ENCODE results near the gene TUBAL3. TPM values are rescaled to one million over a fixed set of nuclear protein-coding genes. Genes with fewer than 3 reads are reported as not detected.

Gene TUBAL3
- total and polyA plus RNA-seq, 2 donors (not counting 3 experiments of a cell fraction or from before 2014, with no cell fraction given) = not detected

GRCh38 chr10:5390607-5391205, 13.9 kb downstream of the TUBAL3 start:
- BruUV-seq (replicated peaks) = no TSS peak
- CTCF ChIA-PET = interaction anchor here (1.1 to 1.6 kb wide), 2 partner anchors 11 to 20 kb away, joined by 3 to 7 read pairs; no protein-coding TSS in a partner anchor

More at GRCh38 chr10:5390607-5391205, 13.9 kb downstream of the TUBAL3 start:
- no peak overlapping the region for H3K9ac ChIP-seq (replicated peaks; ENCODE audit: extremely low read depth, insufficient read depth, low read length)
- no peak overlapping the region for H2AFZ ChIP-seq (ENCODE audit: low read depth, low read length)
- no peaks in the 10 kb centered on the region for H4K20me1 ChIP-seq (replicated peaks; ENCODE audit: control insufficient read depth, extremely low read depth, insufficient read depth, low read length)
- no peak overlapping the region for H3K4me2 ChIP-seq (ENCODE audit: insufficient read depth, low read length)
- dilution Hi-C loops (cut with MboI; ENCODE audit: extremely low pct_ligation_motif_present, low sequenced_read_pairs) (no loop called here), intact Hi-C loops (cut with micrococcal nuclease) (no loop called here)
- H3K27ac ChIP-seq (ENCODE audit: insufficient read depth, low read depth, low read length) = no peak overlapping the region
- no peaks in the 10 kb centered on the region for H3K79me2 ChIP-seq (ENCODE audit: control insufficient read depth, insufficient read depth, low read length)
- TF ChIP-seq GATA2 (IDR thresholded peaks at IDR 0.05; ENCODE audit: insufficient read depth, insufficient read length, low read depth, low read length) (no peak), CTCF (IDR thresholded peaks at IDR 0.05; ENCODE audit: extremely low read depth in 1 of 2, insufficient read depth in 1 of 2, low read depth in 1 of 2, low read length in 2 of 2) (no peak), MAX (IDR thresholded peaks at IDR 0.05; ENCODE audit: insufficient read depth, insufficient read length) (no peak), JUN (IDR thresholded peaks at IDR 0.05; ENCODE audit: borderline replicate concordance, insufficient read depth, insufficient read length, low read depth) (no peak), POLR2AphosphoS5 (IDR thresholded peaks at IDR 0.05; ENCODE audit: insufficient read depth, low read depth, low read length) (no peak), FOS (IDR thresholded peaks at IDR 0.05; ENCODE audit: borderline replicate concordance, insufficient read depth, low read length) (no peak), POLR2A (IDR thresholded peaks at IDR 0.05; ENCODE audit: low read depth, low read length) (no peak), MYC (IDR thresholded peaks at IDR 0.05; ENCODE audit: low read depth, low read length) (no peak), EZH2 (IDR thresholded peaks at IDR 0.05; ENCODE audit: borderline replicate concordance, low read depth, low read length, severe bottlenecking) (no peak)
- H3K4me1 ChIP-seq (ENCODE audit: control insufficient read depth, extremely low read depth, insufficient read depth, low read length) = no peaks in the 10 kb centered on the region
- H3K27me3 ChIP-seq (ENCODE audit: control insufficient read depth in 2 of 2, insufficient read depth in 2 of 2, low read length in 2 of 2) = no peaks in the 10 kb centered on the region
- no peaks in the 10 kb centered on the region for H3K9me3 ChIP-seq (replicated peaks; ENCODE audit: control insufficient read depth, insufficient read depth, low read length)
- H3K9me1 ChIP-seq (replicated peaks; ENCODE audit: control insufficient read depth, extremely low read depth, insufficient read depth, low read length) = no peaks in the 10 kb centered on the region
- no peaks in the 10 kb centered on the region for H3K36me3 ChIP-seq (ENCODE audit: control insufficient read depth in 2 of 2, extremely low read depth in 1 of 2, insufficient read depth in 2 of 2, low read length in 2 of 2)
- POLR2A ChIA-PET = no interaction called here
- FAIRE-seq (no peak), DNase-seq (ENCODE audit: low read depth, low spot score) (no peak)
- no peak overlapping the region for H3K4me3 ChIP-seq (replicated peaks in 1 of 3; ENCODE audit: insufficient read depth in 1 of 3, low read depth in 1 of 3, low read length in 3 of 3)

Measured in endothelial cell of umbilical vein (primary cell).